Pancreas (tissue), 10 donors: ENCODE results near the gene FMO2. TPM values are rescaled to one million over a fixed set of nuclear protein-coding genes. Genes with fewer than 3 reads are reported as not detected.

Experiments used
- ATAC-seq, 4 donors: fragments of 200-7000 bp; cut with Tn5 transposase; one replicate each; pipeline versions ENCODE4 v1.8.0 to v1.9.1; 2020; ENCODE audit warnings: mild to moderate bottlenecking in 4 of 4, moderate library complexity in 4 of 4
- DNase-seq, 6 donors: peaks; one replicate each; pipeline ENCODE4 v3.0.0-alpha.2; 2020
- FAIRE-seq: peaks from 2 replicates; lab custom pipeline; 2012; peaks lifted over from hg19 to GRCh38; lab: Jason Lieb, UNC
- H3K27ac ChIP-seq, 4 donors: fragments of 200-600 bp; sonication (generic); 1 replicate in 3 of 4; 2 replicates in 1 of 4; pipeline versions ENCODE4 v1.5.0 to v1.8.0; 2020
- H3K27me3 ChIP-seq, 4 donors: fragments of 200-600 bp; one replicate each; pipeline ENCODE4 v1.8.0; 2021
- H3K36me3 ChIP-seq, 3 donors: fragments of 200-600 bp; sonication (generic) in 1 of 3; one replicate each; pipeline versions ENCODE4 v1.5.0 to v1.8.0; 2020 to 2021
- H3K4me1 ChIP-seq, 3 donors: fragments of 200-600 bp; one replicate each; pipeline ENCODE4 v1.8.0; 2021
- H3K4me3 ChIP-seq, 4 donors: fragments of 200-600 bp; sonication (generic) in 2 of 4; one replicate each; pipeline versions ENCODE4 v1.5.0 to v1.8.0; 2020 to 2021
- H3K9me3 ChIP-seq, 4 donors: fragments of 200-600 bp; one replicate each; pipeline ENCODE4 v1.8.0; 2021
- WGBS, 2 donors: extraction: QIAGEN DNeasy Blood & Tissue Kit; methylation state at CpG; one replicate each; pipeline ENCODE4 v1.1.7; 2013; 5-methylcytosine and 5-hydroxymethylcytosine counted together
- intact Hi-C, 3 donors: fragments of 100-400 bp; cut with DNase I; formaldehyde crosslinking; loops; one replicate each; pipeline versions ENCODE4 v1.11.1 to v1.14.2; 2022
- polyA plus RNA-seq, 2 donors: library from polyadenylated mRNA; stranded (reverse); fragments of 200-250 nt; gene quantifications; one replicate each; pipeline ENCODE4 v1.2.3, GENCODE V29; 2013
- total RNA-seq, 6 donors: library from RNA; stranded (reverse); fragmentation: NEBNext Ultra II Directional in 4 of 6; extraction: Animal tissue kit (Norgen Biotek cat#: 25700) in 4 of 6; gene quantifications; one replicate each; pipeline versions ENCODE4 v1.2.1 to v1.2.4, GENCODE V29; 2021 to 2023
- TF ChIP-seq, protein P1 (sequence below), 4 donors: fragments of 200-600 bp; sonication (generic) in 3 of 4; IDR thresholded peaks; one replicate each; pipeline versions ENCODE4 v1.5.0 to v1.8.0; 2021; ENCODE audit warnings: antibody characterized with exemption in 4 of 4
- donor health status: healthy with polysubstance abuse.
- donor health status: DM: no; HTN: no; CAD: no; lungs with moderate emphysema.
- donor health status: DM: no; HTN: no; CAD: no.
- donor health status: control.
- donor health status: control.
- donor health status: Bipolar disorder and iron deficiency.
- donor health status: DM: yes; HTN: yes; CAD: no.
- donor health status: DM: no; HTN: no; CAD: no.
- donor health status: DM: no; HTN: no; CAD: no.
- donor health status: DM: yes; HTN: yes; CAD: no.

FMO2 gene
- total and polyA plus RNA-seq, 8 donors = 2.3 to 9.6 (median 6.2) TPM

DNA sequence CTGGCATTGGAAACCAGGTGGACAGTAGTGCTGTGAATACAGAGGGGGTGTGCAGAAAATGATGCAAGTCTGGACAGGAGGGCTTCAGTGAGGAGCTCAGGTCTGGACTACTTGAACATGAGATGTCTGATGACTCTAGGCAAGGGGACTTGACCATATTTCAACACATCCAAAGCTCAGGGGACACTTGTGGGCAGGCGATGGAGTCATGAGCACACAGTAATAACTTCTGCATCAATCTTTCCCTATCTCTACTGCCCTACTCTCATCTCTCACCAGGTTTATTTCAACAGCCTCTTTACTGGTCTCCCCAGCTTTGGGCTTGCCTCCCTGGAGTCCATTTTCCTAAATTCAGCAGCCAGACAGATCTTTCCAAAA lies 21.9 kb downstream of the FMO2 start:
- TF ChIP-seq, protein P1, sequence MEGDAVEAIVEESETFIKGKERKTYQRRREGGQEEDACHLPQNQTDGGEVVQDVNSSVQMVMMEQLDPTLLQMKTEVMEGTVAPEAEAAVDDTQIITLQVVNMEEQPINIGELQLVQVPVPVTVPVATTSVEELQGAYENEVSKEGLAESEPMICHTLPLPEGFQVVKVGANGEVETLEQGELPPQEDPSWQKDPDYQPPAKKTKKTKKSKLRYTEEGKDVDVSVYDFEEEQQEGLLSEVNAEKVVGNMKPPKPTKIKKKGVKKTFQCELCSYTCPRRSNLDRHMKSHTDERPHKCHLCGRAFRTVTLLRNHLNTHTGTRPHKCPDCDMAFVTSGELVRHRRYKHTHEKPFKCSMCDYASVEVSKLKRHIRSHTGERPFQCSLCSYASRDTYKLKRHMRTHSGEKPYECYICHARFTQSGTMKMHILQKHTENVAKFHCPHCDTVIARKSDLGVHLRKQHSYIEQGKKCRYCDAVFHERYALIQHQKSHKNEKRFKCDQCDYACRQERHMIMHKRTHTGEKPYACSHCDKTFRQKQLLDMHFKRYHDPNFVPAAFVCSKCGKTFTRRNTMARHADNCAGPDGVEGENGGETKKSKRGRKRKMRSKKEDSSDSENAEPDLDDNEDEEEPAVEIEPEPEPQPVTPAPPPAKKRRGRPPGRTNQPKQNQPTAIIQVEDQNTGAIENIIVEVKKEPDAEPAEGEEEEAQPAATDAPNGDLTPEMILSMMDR (IDR thresholded peaks at IDR 0.05) = no peak
- Histone ChIP-seq H3K4me1 (peaks cover 0 to 17% (median 11%) of the 10 kb centered on the region in 3 donors), H3K27ac (no peak overlapping the region), H3K9me3 (no peaks in the 10 kb centered on the region), H3K4me3 (no peak overlapping the region), H3K36me3 (no peaks in the 10 kb centered on the region), H3K27me3 (no peaks in the 10 kb centered on the region)
- no peak for FAIRE-seq
- 86 to 94% methylated on average over 1 of the region's 1 CpG for WGBS, 2 donors
- DNase-seq = no peak
- intact Hi-C loops = no loop called here
- ATAC-seq = no peak

DNA sequence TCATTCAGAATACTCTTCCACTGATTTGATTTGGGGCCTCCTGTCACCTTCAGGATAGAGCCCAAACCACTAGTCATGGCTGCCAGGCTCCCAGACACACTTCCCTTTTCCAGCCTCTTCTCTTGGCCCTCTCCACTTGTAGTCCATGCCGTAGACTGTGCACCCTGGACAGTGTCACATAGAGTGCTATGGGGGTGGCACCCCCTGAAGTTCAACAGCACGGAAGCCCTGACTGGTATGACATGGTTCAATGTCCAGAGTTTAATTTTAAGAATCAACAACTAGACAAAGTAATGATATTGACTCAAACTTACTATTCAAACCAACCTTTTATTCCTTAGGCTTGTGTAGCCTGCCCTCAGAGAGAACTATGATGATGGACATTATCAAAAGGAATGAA lies 22.3 kb downstream of the FMO2 start:
- H3K27ac ChIP-seq = no peak overlapping the region

DNA sequence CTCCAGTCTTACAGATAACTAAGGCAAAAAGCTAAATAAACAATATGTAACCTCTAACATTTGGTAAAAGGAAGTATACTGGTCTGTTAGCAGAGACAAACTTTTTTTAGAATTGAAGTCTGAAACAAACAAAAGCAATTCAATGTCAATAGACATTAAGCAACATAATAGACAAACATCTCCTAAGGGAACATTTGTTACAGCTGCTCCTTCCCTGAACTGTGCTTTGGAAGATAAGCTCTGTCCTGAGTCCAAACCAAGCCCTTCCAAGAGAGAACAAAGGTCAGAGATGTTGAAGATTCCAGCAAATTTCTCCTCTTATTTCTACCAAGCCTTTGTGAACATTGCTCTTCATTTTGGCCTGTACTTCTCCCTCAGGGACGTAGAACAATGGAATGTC lies 25.3 kb downstream of the FMO2 start:
- TF ChIP-seq, protein P1 (IDR thresholded peaks at IDR 0.05) = no peak
- no peak overlapping the region for H3K4me3 ChIP-seq
- H3K27ac ChIP-seq = no peak overlapping the region
- no peaks in the 10 kb centered on the region for H3K9me3 ChIP-seq
- ATAC-seq (peak; percentile 77 to 93 (median 78)), FAIRE-seq (no peak), DNase-seq (no peak)
- no peaks in the 10 kb centered on the region for H3K36me3 ChIP-seq
- WGBS, 2 donors = 15 to 36% methylated on average over 1 of the region's 1 CpG
- H3K27me3 ChIP-seq = no peaks in the 10 kb centered on the region
- peaks cover 0 to 17% (median 11%) of the 10 kb centered on the region in 3 donors for H3K4me1 ChIP-seq
- intact Hi-C loops = no loop called here

More for the DNA sequence above, 22.3 kb downstream of the FMO2 start:
- Histone ChIP-seq H3K36me3 (no peaks in the 10 kb centered on the region), H3K9me3 (no peaks in the 10 kb centered on the region), H3K27me3 (no peaks in the 10 kb centered on the region), H3K4me1 (peaks cover 0 to 17% (median 11%) of the 10 kb centered on the region in 3 donors), H3K4me3 (no peak overlapping the region)
- DNase-seq (no peak), FAIRE-seq (no peak), ATAC-seq (no peak)
- TF ChIP-seq, protein P1 (IDR thresholded peaks at IDR 0.05) = no peak
- 86 to 87% methylated on average over 2 of the region's 2 CpGs for WGBS, 2 donors
- intact Hi-C loops = no loop called here

DNA sequence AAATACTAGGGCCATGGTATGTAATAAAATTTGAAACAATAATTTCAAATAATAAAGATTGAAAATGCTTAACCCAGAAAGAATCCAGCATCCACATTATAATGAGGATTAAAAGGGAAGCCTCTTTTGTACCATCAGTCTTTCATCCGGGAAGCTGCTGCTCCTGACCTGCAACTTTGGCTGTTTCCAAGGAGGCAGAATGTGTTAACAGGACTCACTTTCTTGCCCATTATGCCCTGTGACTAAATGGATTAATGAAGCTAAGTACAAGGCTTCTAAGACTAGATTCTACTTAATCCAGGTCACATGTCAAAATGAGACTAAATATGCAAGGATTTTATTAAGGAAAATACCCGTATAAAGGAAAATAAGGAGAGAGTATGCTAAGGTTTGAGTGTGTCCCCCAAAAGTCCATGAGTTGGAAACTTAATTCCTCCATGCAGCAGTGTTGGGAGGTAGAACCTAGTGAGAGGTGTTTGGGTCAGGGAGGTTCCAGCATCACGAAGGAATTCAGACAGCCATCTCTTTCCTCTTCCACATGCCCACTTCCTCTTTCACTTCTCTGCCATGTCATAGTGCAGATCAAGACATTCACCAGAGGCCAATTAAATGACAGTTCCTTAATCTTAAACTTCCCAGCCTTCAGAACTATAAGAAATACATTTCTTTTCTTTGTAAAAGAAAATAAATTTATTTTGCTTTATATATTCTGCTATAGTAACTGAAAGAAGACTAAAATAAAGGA lies 27.7 kb downstream of the FMO2 start:
- intact Hi-C loops = no loop called here
- Histone ChIP-seq H3K4me3 (no peak overlapping the region), H3K27me3 (no peaks in the 10 kb centered on the region), H3K9me3 (no peaks in the 10 kb centered on the region), H3K4me1 (peaks cover 0 to 17% (median 11%) of the 10 kb centered on the region in 3 donors), H3K27ac (no peak overlapping the region), H3K36me3 (no peaks in the 10 kb centered on the region)
- ATAC-seq = peak in 2 of 4 donors; percentile 50 to 51
- no peak for DNase-seq
- no peak for FAIRE-seq
- TF ChIP-seq, protein P1 (IDR thresholded peaks at IDR 0.05) = no peak
- 89% methylated on average over 3 of the region's 3 CpGs for WGBS, 2 donors
